Upper lobe of right lung (tissue), 1 donor: ENCODE results near the gene UPK1B. TPM values are rescaled to one million over a fixed set of nuclear protein-coding genes. Genes with fewer than 3 reads are reported as not detected.

Source experiments
- ATAC-seq: fragments of 200-7000 bp; cut with Tn5 transposase; one replicate; pipeline ENCODE4 v1.9.1; 2020; ENCODE audit warnings: mild to moderate bottlenecking, moderate library complexity
- DNase-seq: peaks from one replicate; pipeline ENCODE4 v3.0.0-alpha.2; 2020
- H3K27ac ChIP-seq: fragments of 200-600 bp; one replicate; pipeline ENCODE4 v1.8.0; 2022
- H3K27me3 ChIP-seq: fragments of 200-600 bp; one replicate; pipeline ENCODE4 v1.8.0; 2022; ENCODE audit warnings: mild to moderate bottlenecking
- H3K36me3 ChIP-seq: fragments of 200-600 bp; one replicate; pipeline ENCODE4 v1.8.0; 2022
- H3K4me1 ChIP-seq: fragments of 200-600 bp; one replicate; pipeline ENCODE4 v1.8.0; 2022
- H3K4me3 ChIP-seq: fragments of 200-600 bp; one replicate; pipeline ENCODE4 v1.8.0; 2022; ENCODE audit warnings: mild to moderate bottlenecking
- H3K9me3 ChIP-seq: fragments of 200-600 bp; one replicate; pipeline ENCODE4 v1.8.0; 2022
- CTCF ChIP-seq: fragments of 200-600 bp; IDR thresholded peaks from one replicate; pipeline ENCODE4 v1.8.0; 2022; ENCODE audit warnings: antibody characterized with exemption
- intact Hi-C: fragments of 100-400 bp; cut with DNase I; formaldehyde crosslinking; loops from one replicate; pipeline ENCODE4 v1.11.0; 2022
- total RNA-seq: library from RNA; stranded (reverse); fragmentation: NEBNext Ultra II Directional; extraction: Animal tissue kit (Norgen Biotek cat#: 25700); gene quantifications from one replicate; pipeline ENCODE4 v1.2.1, GENCODE V29; 2021
- donor health status: DM: no; HTN: yes; CAD: no; lungs with severe emphysema.

The UPK1B gene
- total RNA-seq, 1 donor from 2014 or later, result 5.4 TPM

- TF ChIP-seq CTCF, result no peak
- Histone ChIP-seq H3K27ac (no peak overlapping the region), H3K36me3 (no peaks in the 10 kb centered on the region), H3K4me3 (no peak overlapping the region), H3K9me3 (no peaks in the 10 kb centered on the region), H3K4me1 (no peaks in the 10 kb centered on the region), H3K27me3 (no peaks in the 10 kb centered on the region)
- ATAC-seq (no peak), DNase-seq (no peak)
- intact Hi-C loops, result no loop called here
Measured at GRCh38 chr3:119195151-119195476, 21.7 kb downstream of the UPK1B start.

- Histone ChIP-seq H3K9me3 (no peaks in the 10 kb centered on the region), H3K27ac (no peak overlapping the region), H3K4me1 (no peaks in the 10 kb centered on the region), H3K27me3 (no peaks in the 10 kb centered on the region), H3K4me3 (no peak overlapping the region), H3K36me3 (no peaks in the 10 kb centered on the region)
- ATAC-seq (no peak), DNase-seq (no peak)
- intact Hi-C loops, result no loop called here
- TF ChIP-seq CTCF, result no peak
Measured at GRCh38 chr3:119195911-119196310, 22.5 kb downstream of the UPK1B start.

GRCh38 chr3:119205209-119205608 lies 31.8 kb downstream of the UPK1B start:
- no peaks in the 10 kb centered on the region for H3K9me3 ChIP-seq
- no peak for TF ChIP-seq CTCF
- no peaks in the 10 kb centered on the region for H3K27me3 ChIP-seq
- no peak overlapping the region for H3K27ac ChIP-seq
- peaks cover 5% of the 10 kb centered on the region for H3K36me3 ChIP-seq
- ATAC-seq, result no peak
- intact Hi-C loops, result no loop called here
- H3K4me1 ChIP-seq, result no peaks in the 10 kb centered on the region
- no peak for DNase-seq
- H3K4me3 ChIP-seq, result no peak overlapping the region

- Histone ChIP-seq H3K4me3 (no peak overlapping the region), H3K27ac (no peak overlapping the region), H3K36me3 (peaks cover 10% of the 10 kb centered on the region), H3K4me1 (no peaks in the 10 kb centered on the region), H3K27me3 (no peaks in the 10 kb centered on the region), H3K9me3 (no peaks in the 10 kb centered on the region)
- no peak for TF ChIP-seq CTCF
- no peak for DNase-seq
- ATAC-seq, result no peak
- intact Hi-C loops, result no loop called here
Measured at GRCh38 chr3:119205685-119206084, 32.3 kb downstream of the UPK1B start.

GRCh38 chr3:119206611-119207511 lies 33.5 kb downstream of the UPK1B start:
- H3K4me1 ChIP-seq, result no peaks in the 10 kb centered on the region
- peaks cover 21% of the 10 kb centered on the region for H3K36me3 ChIP-seq
- H3K27ac ChIP-seq, result no peak overlapping the region
- no peaks in the 10 kb centered on the region for H3K27me3 ChIP-seq
- ATAC-seq, result peak; percentile 41
- H3K4me3 ChIP-seq, result no peak overlapping the region
- intact Hi-C loops, result no loop called here
- no peaks in the 10 kb centered on the region for H3K9me3 ChIP-seq
- TF ChIP-seq CTCF, result no peak
- no peak for DNase-seq

- Histone ChIP-seq H3K27ac (no peak overlapping the region), H3K4me1 (no peaks in the 10 kb centered on the region), H3K27me3 (no peaks in the 10 kb centered on the region), H3K9me3 (no peaks in the 10 kb centered on the region), H3K4me3 (no peak overlapping the region), H3K36me3 (peaks cover 28% of the 10 kb centered on the region)
- DNase-seq (no peak), ATAC-seq (no peak)
- no peak for TF ChIP-seq CTCF
- intact Hi-C loops, result no loop called here
Measured at GRCh38 chr3:119207512-119207875, 34.1 kb downstream of the UPK1B start.
